H1 (cell line): ENCODE data around the gene RASD1. TPM values are rescaled to one million over a fixed set of nuclear protein-coding genes. Genes with fewer than 3 reads are reported as not detected.

ENCODE experiments used
- CTCF ChIA-PET: fragments of 300-600 bp; sonication (Branson Sonifier 250); formaldehyde crosslinking; loops from one replicate; lab custom pipeline; 2021; ENCODE audit not compliant: partially characterized antibody; lab: Charles Lee
- POLR2A ChIA-PET: fragments of 300-600 bp; sonication (Branson Sonifier 250); formaldehyde crosslinking; loops from one replicate; lab custom pipeline; 2021; ENCODE audit warnings: inconsistent platforms; ENCODE audit not compliant: partially characterized antibody; lab: Charles Lee
- DNase-seq, 2 experiments: peaks; one replicate each; pipeline versions ENCODE4 v3.0.0 to v3.0.0-alpha.2; 2010 to 2022; ENCODE audit warnings: low spot score in 2 of 2, low read depth in 1 of 2, mixed read lengths in 1 of 2
- FAIRE-seq: peaks from 2 replicates; lab custom pipeline; 2011; peaks lifted over from hg19 to GRCh38; lab: Jason Lieb, UNC
- H2AFZ ChIP-seq: 2 replicates; pipeline ENCODE4 v1.8.1; 2012; ENCODE audit warnings: low read length, inconsistent platforms
- H2AK5ac ChIP-seq: 2 replicates; pipeline ENCODE4 v1.6.1; 2013; ENCODE audit warnings: low read depth, low read length
- H2BK120ac ChIP-seq: replicated peaks from 2 replicates; pipeline ENCODE3; 2013; ENCODE audit warnings: low read depth, low read length, inconsistent platforms
- H2BK12ac ChIP-seq: 2 replicates; pipeline ENCODE4 v1.6.1; 2013; ENCODE audit warnings: low read depth, low read length
- H2BK15ac ChIP-seq: 2 replicates; pipeline ENCODE4 v1.6.1; 2013; ENCODE audit warnings: low read length
- H2BK20ac ChIP-seq: 2 replicates; pipeline ENCODE4 v1.6.1; 2013; ENCODE audit warnings: low read length
- H2BK5ac ChIP-seq: 2 replicates; pipeline ENCODE4 v1.6.1; 2013; ENCODE audit warnings: low read depth, low read length
- H3K14ac ChIP-seq: 2 replicates; pipeline ENCODE4 v1.6.1; 2013; ENCODE audit warnings: inconsistent platforms; ENCODE audit not compliant: insufficient read length
- H3K18ac ChIP-seq: 2 replicates; pipeline ENCODE4 v1.6.1; 2013; ENCODE audit warnings: low read length; ENCODE audit errors: extremely low read depth
- H3K23ac ChIP-seq: 2 replicates; pipeline ENCODE4 v1.6.1; 2013; ENCODE audit warnings: inconsistent platforms; ENCODE audit not compliant: insufficient read length
- H3K23me2 ChIP-seq: 2 replicates; pipeline ENCODE4 v1.6.1; 2013; ENCODE audit warnings: low read depth, low read length
- H3K27ac ChIP-seq: 2 replicates; pipeline ENCODE4 v1.6.1; 2011; ENCODE audit warnings: low read depth, low read length, inconsistent platforms
- H3K27me3 ChIP-seq, 4 experiments: replicated peaks in 1 of 4; 1 replicate in 1 of 4; 2 replicates in 3 of 4; pipeline versions ENCODE4 v1.6.1 to v1.8.1; 2011 to 2013; ENCODE audit warnings: low read length in 3 of 4, mild to moderate bottlenecking in 3 of 4, inconsistent platforms in 2 of 4, mixed read lengths in 2 of 4, moderate library complexity in 1 of 4; ENCODE audit not compliant: control insufficient read depth in 3 of 4, insufficient read depth in 3 of 4; ENCODE audit errors: extremely low read depth in 1 of 4
- H3K36me3 ChIP-seq, 4 experiments: 2 replicates each; pipeline versions ENCODE4 v1.6.1 to v1.8.1; 2011 to 2013; ENCODE audit warnings: mild to moderate bottlenecking in 4 of 4, low read length in 3 of 4, moderate library complexity in 2 of 4, control low read depth in 1 of 4, inconsistent platforms in 1 of 4; ENCODE audit not compliant: insufficient read depth in 4 of 4, control insufficient read depth in 2 of 4
- H3K4ac ChIP-seq: replicated peaks from 2 replicates; pipeline ENCODE3; 2013; ENCODE audit warnings: low read length, low read depth, mixed read lengths, inconsistent platforms; ENCODE audit not compliant: insufficient read length
- H3K4me1 ChIP-seq, 4 experiments: replicated peaks in 1 of 4; 1 replicate in 1 of 4; 2 replicates in 3 of 4; pipeline versions ENCODE4 v1.6.1 to v1.8.1; 2011 to 2013; ENCODE audit warnings: low read length in 3 of 4, inconsistent platforms in 2 of 4, mixed read lengths in 1 of 4; ENCODE audit not compliant: insufficient read depth in 4 of 4, control insufficient read depth in 3 of 4
- H3K4me2 ChIP-seq, 2 experiments: 2 replicates each; pipeline versions ENCODE4 v1.6.1 to v1.8.1; 2011 to 2013; ENCODE audit warnings: low read depth in 2 of 2, low read length in 2 of 2, control low read depth in 1 of 2, inconsistent platforms in 1 of 2, mild to moderate bottlenecking in 1 of 2; ENCODE audit not compliant: insufficient read depth in 1 of 2
- H3K4me3 ChIP-seq, 4 experiments: fragments of 200-600, 300-600 bp in 1 of 4; sonication (generic), shearing (Covaris generic), sonication (Bioruptor Twin) in 1 of 4; 2 replicates each; pipeline versions ENCODE4 v1.5.1 to v1.8.1; 2011 to 2016; ENCODE audit warnings: low read length in 4 of 4, low read depth in 3 of 4, control low read depth in 2 of 4, inconsistent platforms in 2 of 4, mild to moderate bottlenecking in 2 of 4, mixed read lengths in 1 of 4, moderate library complexity in 1 of 4; ENCODE audit not compliant: insufficient read depth in 2 of 4; ENCODE audit errors: extremely low read depth in 1 of 4
- H3K56ac ChIP-seq: replicated peaks from 2 replicates; pipeline ENCODE3; 2013; ENCODE audit warnings: low read depth, mild to moderate bottlenecking, mixed read lengths, low read length, inconsistent platforms; ENCODE audit not compliant: insufficient read length
- H3K79me1 ChIP-seq: 2 replicates; pipeline ENCODE4 v1.6.1; 2013; ENCODE audit warnings: low read depth, low read length, control low read depth
- H3K79me2 ChIP-seq, 2 experiments: 2 replicates each; pipeline versions ENCODE4 v1.6.1 to v1.8.1; 2012 to 2013; ENCODE audit warnings: low read length in 2 of 2, mild to moderate bottlenecking in 2 of 2, inconsistent platforms in 1 of 2; ENCODE audit not compliant: insufficient read depth in 2 of 2, control insufficient read depth in 1 of 2
- H3K9ac ChIP-seq, 4 experiments: replicated peaks in 1 of 4; 1 replicate in 1 of 4; 2 replicates in 3 of 4; pipeline versions ENCODE4 v1.6.1 to v1.8.1; 2011 to 2013; ENCODE audit warnings: low read depth in 3 of 4, low read length in 3 of 4, control low read depth in 2 of 4, mild to moderate bottlenecking in 2 of 4, moderate library complexity in 2 of 4, inconsistent platforms in 1 of 4; ENCODE audit errors: extremely low read depth in 1 of 4
- H3K9me3 ChIP-seq, 2 experiments: 2 replicates each; pipeline versions ENCODE4 v1.6.1 to v1.8.1; 2012 to 2013; ENCODE audit warnings: mild to moderate bottlenecking in 2 of 2, moderate library complexity in 2 of 2, control low read depth in 1 of 2, inconsistent platforms in 1 of 2, low read depth in 1 of 2, low read length in 1 of 2, mixed read lengths in 1 of 2; ENCODE audit not compliant: insufficient read depth in 2 of 2
- H4K20me1 ChIP-seq, 2 experiments: replicated peaks in 1 of 2; 2 replicates each; pipeline versions ENCODE3 to v1.8.1; 2011 to 2013; ENCODE audit warnings: inconsistent platforms in 2 of 2, low read length in 2 of 2, mild to moderate bottlenecking in 1 of 2; ENCODE audit not compliant: insufficient read depth in 2 of 2, control insufficient read depth in 1 of 2
- H4K5ac ChIP-seq: 2 replicates; pipeline ENCODE4 v1.6.1; 2013; ENCODE audit warnings: low read length, low read depth, mixed read lengths, inconsistent platforms; ENCODE audit not compliant: insufficient read length
- H4K8ac ChIP-seq: 2 replicates; pipeline ENCODE4 v1.8.0; 2013; ENCODE audit warnings: mild to moderate bottlenecking, moderate library complexity, low read length, inconsistent platforms; ENCODE audit not compliant: insufficient read depth; ENCODE audit errors: extremely low read depth
- H4K91ac ChIP-seq: replicated peaks from 2 replicates; pipeline ENCODE3; 2013; ENCODE audit warnings: low read length, mixed read lengths, inconsistent platforms; ENCODE audit not compliant: insufficient read length
- KDM5A ChIP-seq: fragments of 200-600 bp; IDR thresholded peaks from 2 replicates; pipeline ENCODE4 v1.7.1; 2012; ENCODE audit warnings: mild to moderate bottlenecking, low read length, inconsistent platforms, mixed read lengths
- POLR2AphosphoS5 ChIP-seq: IDR thresholded peaks from 2 replicates; pipeline ENCODE4 v1.6.1; 2011; ENCODE audit warnings: low read depth, low read length
- POU5F1 ChIP-seq: IDR thresholded peaks from 2 replicates; pipeline ENCODE4 v1.6.1; 2011; ENCODE audit warnings: low read depth, mild to moderate bottlenecking, low read length, moderate library complexity
- RBBP5 ChIP-seq: IDR thresholded peaks from 2 replicates; pipeline ENCODE4 v1.7.1; 2012; ENCODE audit warnings: low read depth, mild to moderate bottlenecking, inconsistent platforms, low read length, moderate library complexity, borderline replicate concordance
- SAP30 ChIP-seq: fragments of 300-600 bp; sonication (generic); IDR thresholded peaks from 2 replicates; pipeline ENCODE4 v1.7.1; 2012; ENCODE audit warnings: low read length, moderate library complexity, mild to moderate bottlenecking, inconsistent platforms; ENCODE audit not compliant: insufficient read depth, insufficient replicate concordance
- SIRT6 ChIP-seq: IDR thresholded peaks from one replicate; pipeline ENCODE4 v1.7.1; 2012; ENCODE audit warnings: low read length, inconsistent platforms
- SRF ChIP-seq: IDR thresholded peaks from 2 replicates; pipeline ENCODE4 v1.6.1; 2011; ENCODE audit warnings: mild to moderate bottlenecking, low read depth, low read length, moderate library complexity
- SUZ12 ChIP-seq: fragments of 200-600 bp; sonication (generic); IDR thresholded peaks from 2 replicates; pipeline ENCODE4 v1.6.1; 2012; ENCODE audit warnings: mild to moderate bottlenecking, inconsistent platforms, low read length, moderate library complexity, mixed read lengths
- whole genome bisulfite sequencing, 2 experiments: shearing (Covaris generic) in 1 of 2; methylation state at CpG; one replicate each; pipeline versions ENCODE4 v1.1.6 to v1.1.7; 2013 to 2015; ENCODE audit warnings: low lambda C conversion rate in 2 of 2, mixed read lengths in 2 of 2, inconsistent platforms in 1 of 2, low coverage in 1 of 2, missing lambda C conversion rate in 1 of 2; ENCODE audit not compliant: insufficient replicate concordance in 2 of 2, insufficient coverage in 1 of 2, insufficient read length in 1 of 2; ENCODE audit errors: extremely low coverage in 1 of 2, missing lambda C conversion rate in 1 of 2; 5-methylcytosine and 5-hydroxymethylcytosine counted together
- polyA plus RNA-seq, 7 experiments: library from polyadenylated mRNA; depleted of rRNA in 3 of 7; stranded (reverse) in 5 of 7; unstranded in 2 of 7; fragments of >200 nt in 5 of 7; fragments of 200-250 nt in 2 of 7; gene quantifications; 1 replicate in 5 of 7; 2 replicates in 1 of 7; 4 replicates in 1 of 7; pipeline versions ENCODE4 v1.2.1 to v1.2.3, GENCODE V29; 2011 to 2013; ENCODE audit warnings: missing spikeins in 2 of 7, mixed read lengths in 2 of 7
- total RNA-seq: library from RNA; stranded (reverse); fragmentation: NEBNext Ultra II Directional; extraction: Animal tissue kit (Norgen Biotek cat#: 25700); gene quantifications from 2 replicates; pipeline ENCODE4 v1.2.1, GENCODE V29; 2021
- TF ChIP-seq, protein P1 (sequence below): IDR thresholded peaks from 2 replicates; pipeline ENCODE4 v1.6.1; 2012; ENCODE audit warnings: inconsistent platforms

RASD1 gene
- total and polyA plus RNA-seq, 2 of the 8 experiments (the other 6 are each of a cell fraction or from before 2014, with no cell fraction given): 2.3 to 2.6 TPM

- FAIRE-seq (no peak), DNase-seq (no peak)
Measured at GRCh38 chr17:17453088-17453487, 43.1 kb downstream of the RASD1 start.

More at GRCh38 chr17:17453088-17453487, 43.1 kb downstream of the RASD1 start:
- POLR2A ChIA-PET: interaction anchor here (0.6 to 0.9 kb wide), 2 partner anchors 9 to 18 kb away, joined by 3 read pairs; no protein-coding TSS in a partner anchor
- H3K79me2 ChIP-seq: no peaks in the 10 kb centered on the region
- H3K27ac ChIP-seq: no peak overlapping the region
- H3K4ac ChIP-seq: no peak overlapping the region
- no peak overlapping the region for H3K4me3 ChIP-seq
- no peaks in the 10 kb centered on the region for H3K36me3 ChIP-seq
- CTCF ChIA-PET: interaction anchor here (0.9 to 1.6 kb wide), 3 partner anchors 20 to 109 kb away, joined by 3 to 4 read pairs (median 3); no protein-coding TSS in a partner anchor
- H3K9ac ChIP-seq: no peak overlapping the region
- H3K79me1 ChIP-seq: no peaks in the 10 kb centered on the region
- no peak overlapping the region for H2BK15ac ChIP-seq
- no peak overlapping the region for H2AK5ac ChIP-seq
- H4K5ac ChIP-seq: no peak overlapping the region
- no peak for TF ChIP-seq SUZ12
- TF ChIP-seq SIRT6: no peak
- no peak for TF ChIP-seq SAP30
- TF ChIP-seq POU5F1: no peak
- TF ChIP-seq, protein P1, sequence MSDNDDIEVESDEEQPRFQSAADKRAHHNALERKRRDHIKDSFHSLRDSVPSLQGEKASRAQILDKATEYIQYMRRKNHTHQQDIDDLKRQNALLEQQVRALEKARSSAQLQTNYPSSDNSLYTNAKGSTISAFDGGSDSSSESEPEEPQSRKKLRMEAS: no peak
- TF ChIP-seq SRF: no peak
- TF ChIP-seq POLR2AphosphoS5: no peak
- TF ChIP-seq KDM5A: no peak
- no peak for TF ChIP-seq RBBP5
- H2BK20ac ChIP-seq: no peak overlapping the region
- WGBS, 2 experiments: 82% methylated on average over 9 of the region's 9 CpGs; no CpG with 5 or more reads in 1 of the 2 experiments
- H3K9me3 ChIP-seq: no peaks in the 10 kb centered on the region
- no peak overlapping the region for H2AFZ ChIP-seq
- no peak overlapping the region for H3K4me2 ChIP-seq
- no peak overlapping the region for H3K23ac ChIP-seq
- no peak overlapping the region for H3K56ac ChIP-seq
- H3K23me2 ChIP-seq: no peaks in the 10 kb centered on the region
- H4K8ac ChIP-seq: no peak overlapping the region
- H2BK5ac ChIP-seq: no peak overlapping the region
- no peak overlapping the region for H4K91ac ChIP-seq
- H3K27me3 ChIP-seq: no peaks in the 10 kb centered on the region
- H2BK120ac ChIP-seq: no peak overlapping the region
- no peaks in the 10 kb centered on the region for H3K4me1 ChIP-seq
- no peak overlapping the region for H3K14ac ChIP-seq
- H3K18ac ChIP-seq: no peak overlapping the region
- H4K20me1 ChIP-seq: no peaks in the 10 kb centered on the region
- H2BK12ac ChIP-seq: no peak overlapping the region
